Glomerular visceral epithelial cell (primary cell): Measurements from ENCODE around the gene UBE3C.
"Not testable (repeated sequence)": the region's sequence is repeated elsewhere in the genome, so short reads cannot be mapped to it uniquely, and the experiment has no call there.

ENCODE experiments used
- DNase-seq: peaks from one replicate; pipeline ENCODE4 v3.0.0-alpha.2; 2016; ENCODE audit errors: extremely low spot score

Gene UBE3C

DNA sequence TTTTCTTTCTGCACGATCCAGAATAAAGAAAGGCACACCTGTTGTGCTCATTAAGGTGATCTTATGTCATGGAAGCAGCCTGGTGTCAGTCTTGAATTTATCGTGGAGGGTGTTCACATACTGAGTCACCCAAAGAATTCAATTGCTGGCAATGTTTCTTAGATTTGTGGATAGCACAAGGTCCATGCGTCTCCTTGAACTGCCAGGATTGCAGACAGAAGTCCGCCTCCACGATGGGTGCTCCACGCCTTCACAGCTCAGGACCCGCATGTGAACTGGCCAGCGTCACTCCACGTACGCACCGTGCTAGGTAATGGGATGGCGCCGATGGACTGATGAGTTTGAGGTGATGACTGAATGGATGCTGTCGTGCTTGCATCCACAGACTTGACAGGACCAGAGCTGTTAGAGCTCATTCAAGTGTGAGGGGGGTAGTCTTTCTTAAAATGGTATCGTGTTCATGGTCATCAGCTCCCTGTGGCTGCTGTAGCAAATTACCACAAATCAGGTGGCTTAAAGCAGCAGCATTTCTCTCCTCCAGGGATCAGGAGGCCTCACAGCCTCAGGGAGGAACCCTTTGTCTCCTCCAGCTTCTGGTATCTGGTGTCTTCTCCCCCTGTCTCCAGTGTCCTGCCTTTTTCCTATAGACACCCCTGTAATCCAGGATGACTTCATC is 132.7 kb downstream of the UBE3C start:
- DNase-seq = no peak

DNA sequence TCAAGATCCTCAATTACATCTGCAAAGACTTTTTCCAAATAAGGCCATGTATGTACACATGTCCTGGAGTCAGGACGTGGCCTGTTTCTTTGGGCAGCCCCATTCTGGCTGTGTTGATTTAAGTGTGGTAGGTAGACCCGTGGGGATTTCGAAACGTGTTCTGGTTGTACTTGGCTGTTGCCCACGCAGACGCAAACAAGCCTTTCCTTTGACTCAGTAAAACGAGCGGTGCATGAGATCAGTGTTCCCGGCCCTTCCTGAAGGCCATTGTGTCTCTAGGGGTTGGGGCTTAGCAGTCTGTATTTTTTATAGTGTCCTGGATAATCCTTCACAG is 133.2 kb downstream of the UBE3C start:
- DNase-seq = peak; percentile 86

DNA sequence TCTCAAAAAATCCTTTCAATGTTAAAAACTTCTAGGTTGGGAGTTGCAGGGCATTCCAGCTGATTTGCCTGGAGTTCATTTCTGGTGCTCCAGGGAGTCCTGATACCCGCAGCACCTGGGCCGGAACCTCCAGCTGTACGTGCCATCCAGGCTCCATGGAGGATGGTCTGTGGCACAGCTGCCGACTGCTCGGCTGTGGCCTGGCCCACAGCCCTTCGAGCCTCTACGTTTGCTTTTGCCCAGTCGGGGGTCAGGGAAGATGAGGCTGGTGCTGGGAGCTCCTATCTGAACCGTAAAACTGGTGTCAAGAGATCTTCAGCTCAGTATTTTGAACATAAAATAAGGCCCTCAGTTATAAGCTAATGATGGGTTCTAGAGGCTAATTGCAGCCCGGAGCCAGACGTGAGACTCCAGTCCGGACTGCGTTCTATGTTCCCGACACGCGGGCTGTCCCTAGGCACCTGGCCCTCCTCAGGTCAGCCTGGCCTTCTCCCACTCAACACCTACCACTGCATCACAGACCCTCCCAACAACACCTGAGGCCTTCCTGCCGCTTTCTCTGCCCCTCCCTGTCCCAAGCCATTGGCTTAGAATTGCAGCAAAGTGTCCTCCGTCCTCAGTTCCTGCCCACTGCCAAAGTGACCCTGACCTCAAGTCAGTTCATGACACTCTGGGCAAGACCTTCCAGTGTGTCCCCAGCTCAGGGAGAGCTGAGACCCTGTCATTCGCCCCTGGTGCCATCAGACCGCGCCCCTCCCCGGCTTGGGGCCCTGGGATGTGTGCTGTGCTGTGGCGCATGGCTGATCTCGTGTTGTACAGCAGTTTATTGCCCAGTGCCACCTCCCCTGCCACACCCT is 133.9 kb downstream of the UBE3C start:
- DNase-seq = no peak

DNA sequence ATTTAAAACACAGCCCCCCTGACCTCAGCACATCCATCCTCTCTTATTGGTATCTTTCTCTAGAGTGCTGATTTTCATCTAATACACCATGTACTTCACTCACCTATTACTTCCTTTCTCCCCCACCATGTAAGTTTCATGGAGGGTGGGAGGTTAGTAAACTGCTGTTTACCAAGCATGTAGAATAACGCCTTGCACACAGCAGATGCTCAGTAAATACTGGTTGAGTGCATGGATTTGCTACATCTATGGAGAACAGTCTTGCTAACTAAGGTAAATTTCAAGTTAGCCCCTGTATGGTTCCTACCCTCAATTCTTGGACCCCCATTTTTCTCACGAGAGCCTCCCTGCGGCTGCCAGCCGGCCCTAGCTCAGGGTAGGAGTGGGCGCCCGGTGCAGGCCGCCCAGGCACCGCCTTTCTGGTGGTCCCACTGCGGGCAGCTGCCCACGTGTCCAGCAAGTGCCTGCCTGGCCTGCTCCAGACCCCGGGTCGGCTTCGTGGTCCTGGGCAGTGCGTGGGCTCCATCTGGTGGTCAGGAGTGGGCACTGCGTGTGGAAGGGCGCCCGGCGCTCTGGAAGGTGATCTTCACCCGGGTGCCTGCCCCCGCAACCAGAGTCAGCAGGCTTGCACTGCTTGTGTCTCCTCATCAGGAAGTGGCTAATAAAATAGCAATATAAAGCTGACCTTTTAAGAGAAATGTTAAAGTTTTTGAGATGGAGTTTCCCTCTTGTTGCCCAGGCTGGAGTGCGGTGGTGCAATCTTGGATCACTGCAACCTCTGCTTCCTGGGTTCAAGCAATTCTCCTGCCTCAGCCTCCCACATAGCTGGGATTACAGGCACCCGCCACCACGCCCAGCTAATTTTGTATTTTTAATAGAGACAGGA is 134.7 kb downstream of the UBE3C start:
- peak; percentile 75 for DNase-seq

DNA sequence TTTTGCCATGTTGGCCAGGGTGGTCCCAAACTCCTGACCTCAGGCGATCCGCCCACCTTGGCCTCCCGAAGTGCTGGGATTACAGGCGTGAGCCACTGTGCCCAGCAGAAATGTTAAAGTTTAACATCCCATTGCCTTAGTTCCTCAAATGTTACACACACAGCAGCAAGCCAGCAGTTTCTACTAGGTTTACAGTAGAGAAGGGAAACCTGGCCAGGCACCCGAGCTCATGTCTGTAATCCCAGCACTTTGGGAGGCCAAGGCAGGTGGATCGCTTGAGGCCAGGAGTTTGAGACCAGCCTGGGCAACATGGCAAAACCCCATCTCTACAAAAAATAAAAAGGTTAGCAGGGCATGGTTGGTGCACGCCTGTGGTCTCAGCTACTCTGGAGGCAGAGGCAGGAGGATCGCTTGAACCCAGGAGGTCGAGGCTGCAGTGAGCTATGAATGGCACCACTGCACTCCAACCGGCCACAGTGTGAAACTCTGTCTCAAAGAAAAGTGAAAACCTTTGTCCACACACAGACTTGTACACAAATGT is 135.4 kb downstream of the UBE3C start:
- DNase-seq = not testable (repeated sequence)

GRCh38 chr7:157274991-157275427 is 136.3 kb downstream of the UBE3C start:
- no peak for DNase-seq

- DNase-seq = no peak
These were observed 137.4 kb downstream of the UBE3C start for GRCh38 chr7:157276091-157276561.

GRCh38 chr7:157276731-157277562 is 138.2 kb downstream of the UBE3C start:
- DNase-seq = peak; percentile 65

DNA sequence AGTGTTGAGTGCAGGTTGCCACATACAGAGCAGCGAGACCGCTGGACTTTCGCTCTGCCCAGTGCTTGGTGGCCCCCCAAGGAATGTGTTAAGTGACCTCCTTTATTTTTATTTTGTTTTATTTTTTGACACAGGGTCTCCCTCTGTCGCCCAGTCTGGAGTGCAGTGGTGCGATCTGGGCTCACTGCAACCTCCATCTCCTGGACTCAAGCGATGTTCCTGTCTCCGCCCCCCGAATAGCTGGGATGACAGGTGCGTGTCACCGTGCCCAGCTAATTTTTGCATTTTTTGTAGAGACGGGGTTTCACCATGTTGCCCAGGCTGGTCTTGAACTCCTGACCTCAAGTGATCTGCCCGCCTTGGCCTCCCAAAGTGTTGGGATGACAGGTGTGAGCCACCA is 138.8 kb downstream of the UBE3C start:
- DNase-seq = not testable (repeated sequence)

GRCh38 chr7:157278167-157278790 is 139.6 kb downstream of the UBE3C start:
- DNase-seq = no peak

DNA sequence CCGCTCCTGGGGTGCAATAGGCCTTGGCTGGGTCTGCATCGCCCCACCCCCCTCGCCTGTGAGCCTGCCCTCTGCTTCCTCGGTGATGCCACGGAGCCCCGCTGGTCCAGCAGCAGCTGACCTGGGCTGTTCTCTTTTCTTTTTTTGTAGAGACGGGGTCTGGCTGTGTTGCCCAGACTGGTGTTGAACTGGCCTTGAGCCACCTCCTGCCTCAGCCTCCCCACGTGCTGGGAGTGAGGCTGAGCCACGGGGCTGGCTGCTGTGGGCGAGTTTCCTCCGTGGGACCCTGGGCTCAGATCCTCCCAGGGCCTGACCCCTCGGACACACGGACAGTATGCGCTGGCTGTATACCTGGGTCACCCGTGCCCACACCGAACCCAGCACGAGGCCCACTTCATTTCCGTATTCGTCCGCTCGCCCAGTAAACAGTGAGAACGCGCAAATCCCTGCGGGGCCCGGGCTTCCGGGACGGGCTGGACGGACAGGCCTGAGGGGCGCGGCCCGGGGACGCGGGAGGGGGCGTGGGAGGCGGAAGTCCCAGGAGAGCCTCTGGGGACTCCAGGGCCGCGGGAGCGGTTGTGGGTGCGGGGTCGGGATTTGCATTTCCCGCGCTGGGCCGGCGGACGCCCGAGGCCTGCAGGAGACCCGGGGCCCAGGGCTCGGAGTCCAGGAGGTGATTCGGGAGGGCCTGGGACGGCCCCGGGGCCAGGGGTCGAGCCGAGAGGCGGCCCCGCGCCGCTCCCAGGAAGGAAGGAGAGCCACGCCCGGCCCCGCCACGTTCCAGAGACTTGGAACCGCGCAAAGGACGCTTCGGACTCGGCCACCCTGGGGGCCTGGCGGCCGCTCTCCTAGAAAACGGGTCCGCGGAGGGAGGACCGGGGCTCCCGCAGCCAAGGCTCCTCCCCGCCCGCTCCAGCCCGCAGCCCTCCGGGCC is 140.3 kb downstream of the UBE3C start:
- no peak for DNase-seq

GRCh38 chr7:157279741-157280215 is 141.1 kb downstream of the UBE3C start:
- DNase-seq = no peak

DNA sequence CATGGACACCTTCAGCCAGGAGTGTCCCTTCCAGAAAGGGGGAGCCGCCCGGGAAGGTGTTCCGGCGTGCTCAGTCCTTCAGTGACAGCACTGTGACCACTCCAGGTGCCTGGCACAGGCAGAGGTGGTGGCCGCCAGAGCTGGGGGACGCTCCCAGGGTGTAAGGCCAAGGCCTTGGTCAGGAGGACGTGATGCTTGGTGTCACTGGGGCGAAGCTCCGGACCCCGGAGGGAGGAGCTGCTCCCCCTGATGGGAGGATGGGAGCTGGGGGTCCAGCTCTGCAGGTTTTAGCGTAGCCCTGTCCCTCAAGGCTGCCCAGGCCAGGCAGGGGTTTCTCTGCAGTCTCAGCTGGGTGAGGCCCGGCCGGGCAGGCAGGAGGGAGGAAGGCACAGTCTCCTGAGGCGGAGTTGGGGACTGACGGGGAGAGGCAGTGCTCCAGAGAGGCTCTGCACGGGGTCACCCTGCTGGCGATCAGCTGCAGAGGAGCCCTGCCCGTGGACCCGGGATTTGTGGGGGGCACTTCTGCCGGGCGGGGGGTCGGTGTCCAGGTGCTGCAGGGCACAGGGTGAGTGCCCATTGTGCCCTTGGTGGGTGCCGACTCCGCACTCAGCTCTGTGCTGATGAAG is 141.6 kb downstream of the UBE3C start:
- DNase-seq = no peak

GRCh38 chr7:157281221-157281998 is 142.7 kb downstream of the UBE3C start:
- DNase-seq = no peak

DNA sequence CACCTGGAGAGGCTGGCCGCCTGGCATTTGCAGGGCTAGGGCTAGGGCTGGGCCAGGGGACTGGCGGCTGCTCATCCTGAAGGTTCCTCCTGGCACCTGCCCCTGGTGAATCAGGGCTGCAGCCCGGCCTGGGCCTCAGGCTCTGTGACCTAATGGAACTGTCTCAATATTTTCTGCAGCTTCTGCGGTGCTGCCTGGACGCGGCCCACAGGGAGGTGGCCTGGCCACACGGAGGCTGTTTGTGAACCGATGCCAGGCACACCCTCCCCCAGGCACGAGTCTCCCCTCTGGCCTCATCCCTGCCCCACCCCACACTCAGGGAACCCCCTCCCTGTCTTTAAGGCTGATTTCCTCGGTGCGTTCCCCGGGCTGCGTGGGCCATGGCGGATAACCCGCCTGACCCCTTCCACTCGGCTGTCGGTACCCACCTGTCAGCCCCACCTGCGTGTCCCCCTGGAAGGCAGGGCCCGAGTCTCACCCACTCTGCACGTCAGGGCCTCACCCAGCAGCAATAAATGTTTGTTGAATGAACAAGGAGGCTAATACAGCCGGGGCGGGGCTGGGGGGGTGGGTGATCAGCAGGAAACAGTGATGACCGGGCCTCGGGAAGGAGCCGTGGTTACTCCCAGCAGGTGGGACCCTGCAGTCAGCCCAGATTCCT is 143.5 kb downstream of the UBE3C start:
- DNase-seq = no peak

GRCh38 chr7:157284229-157285014 is 145.7 kb downstream of the UBE3C start:
- no peak for DNase-seq
